ENCODE results near the gene RNF26. TPM values are rescaled to one million over a fixed set of nuclear protein-coding genes. Genes with fewer than 3 reads are reported as not detected.
A peak's percentile ranks its signal among the peaks of the same experiment; 100 is the strongest.

The RNF26 gene
- total and polyA plus RNA-seq, 4 donors = 6.3 to 19.1 (median 11.1) TPM

GRCh38 chr11:119306373-119306890 is 27.9 kb upstream of the RNF26 start:
- 88% methylated on average over 5 of the region's 5 CpGs for WGBS
- H3K4me3 ChIP-seq (ENCODE audit: low read depth in 1 of 3, low read length in 3 of 3) = no peak overlapping the region
- no peaks in the 10 kb centered on the region for H3K9me3 ChIP-seq (ENCODE audit: control insufficient read depth in 4 of 4, low read length in 3 of 4)
- DNase-seq (ENCODE audit: low spot score) = no peak
- no peak overlapping the region for H3K9ac ChIP-seq (ENCODE audit: low read depth in 1 of 2, low read length in 2 of 2)
- no peak overlapping the region for H3K27ac ChIP-seq (ENCODE audit: low read depth in 1 of 2, low read length in 2 of 2)
- H3K27me3 ChIP-seq (ENCODE audit: control insufficient read depth in 4 of 4, insufficient read depth in 4 of 4, low read length in 3 of 4) = no peaks in the 10 kb centered on the region
- no peaks in the 10 kb centered on the region for H3K4me1 ChIP-seq (ENCODE audit: control insufficient read depth in 4 of 4, insufficient read depth in 4 of 4, low read length in 3 of 4)
- H3K36me3 ChIP-seq (ENCODE audit: control insufficient read depth in 4 of 4, insufficient read depth in 3 of 4, low read depth in 1 of 4, low read length in 3 of 4) = peaks cover 0 to 15% (median 9%) of the 10 kb centered on the region in 4 donors
- TF ChIP-seq NR2F2 (IDR thresholded peaks at IDR 0.05) (no peak), TAF1 (conservative IDR thresholded peaks at IDR 0.05) (no peak), FOXA2 (IDR thresholded peaks at IDR 0.05) (no peak), MAX (IDR thresholded peaks at IDR 0.05) (no peak), JUND (IDR thresholded peaks at IDR 0.05) (no peak), ATF3 (IDR thresholded peaks at IDR 0.05) (no peak), EGR1 (IDR thresholded peaks at IDR 0.05; ENCODE audit: low read depth in 2 of 2) (no peak), RAD21 (IDR thresholded peaks at IDR 0.05) (no peak), HNF4A (conservative IDR thresholded peaks at IDR 0.05) (no peak)

GRCh38 chr11:119307219-119307618 is 27.1 kb upstream of the RNF26 start:
- H3K27me3 ChIP-seq (ENCODE audit: control insufficient read depth in 4 of 4, insufficient read depth in 4 of 4, low read length in 3 of 4) = no peaks in the 10 kb centered on the region
- WGBS = 86% methylated on average over 1 of the region's 1 CpG
- H3K36me3 ChIP-seq (ENCODE audit: control insufficient read depth in 4 of 4, insufficient read depth in 3 of 4, low read depth in 1 of 4, low read length in 3 of 4) = peaks cover 0 to 14% (median 5%) of the 10 kb centered on the region in 4 donors
- DNase-seq (ENCODE audit: low spot score) = no peak
- no peak for TF ChIP-seq NR2F2 (IDR thresholded peaks at IDR 0.05)
- TF ChIP-seq HNF4A (conservative IDR thresholded peaks at IDR 0.05) = no peak
- no peak for TF ChIP-seq JUND (IDR thresholded peaks at IDR 0.05)
- no peak for TF ChIP-seq ATF3 (IDR thresholded peaks at IDR 0.05)
- TF ChIP-seq ZBTB33 (IDR thresholded peaks at IDR 0.05) = no peak
- TF ChIP-seq EGR1 (IDR thresholded peaks at IDR 0.05; ENCODE audit: low read depth in 2 of 2) = no peak
- no peak for TF ChIP-seq FOXA2 (IDR thresholded peaks at IDR 0.05)
- TF ChIP-seq HNF4G (IDR thresholded peaks at IDR 0.05) = no peak
- TF ChIP-seq, protein P1, sequence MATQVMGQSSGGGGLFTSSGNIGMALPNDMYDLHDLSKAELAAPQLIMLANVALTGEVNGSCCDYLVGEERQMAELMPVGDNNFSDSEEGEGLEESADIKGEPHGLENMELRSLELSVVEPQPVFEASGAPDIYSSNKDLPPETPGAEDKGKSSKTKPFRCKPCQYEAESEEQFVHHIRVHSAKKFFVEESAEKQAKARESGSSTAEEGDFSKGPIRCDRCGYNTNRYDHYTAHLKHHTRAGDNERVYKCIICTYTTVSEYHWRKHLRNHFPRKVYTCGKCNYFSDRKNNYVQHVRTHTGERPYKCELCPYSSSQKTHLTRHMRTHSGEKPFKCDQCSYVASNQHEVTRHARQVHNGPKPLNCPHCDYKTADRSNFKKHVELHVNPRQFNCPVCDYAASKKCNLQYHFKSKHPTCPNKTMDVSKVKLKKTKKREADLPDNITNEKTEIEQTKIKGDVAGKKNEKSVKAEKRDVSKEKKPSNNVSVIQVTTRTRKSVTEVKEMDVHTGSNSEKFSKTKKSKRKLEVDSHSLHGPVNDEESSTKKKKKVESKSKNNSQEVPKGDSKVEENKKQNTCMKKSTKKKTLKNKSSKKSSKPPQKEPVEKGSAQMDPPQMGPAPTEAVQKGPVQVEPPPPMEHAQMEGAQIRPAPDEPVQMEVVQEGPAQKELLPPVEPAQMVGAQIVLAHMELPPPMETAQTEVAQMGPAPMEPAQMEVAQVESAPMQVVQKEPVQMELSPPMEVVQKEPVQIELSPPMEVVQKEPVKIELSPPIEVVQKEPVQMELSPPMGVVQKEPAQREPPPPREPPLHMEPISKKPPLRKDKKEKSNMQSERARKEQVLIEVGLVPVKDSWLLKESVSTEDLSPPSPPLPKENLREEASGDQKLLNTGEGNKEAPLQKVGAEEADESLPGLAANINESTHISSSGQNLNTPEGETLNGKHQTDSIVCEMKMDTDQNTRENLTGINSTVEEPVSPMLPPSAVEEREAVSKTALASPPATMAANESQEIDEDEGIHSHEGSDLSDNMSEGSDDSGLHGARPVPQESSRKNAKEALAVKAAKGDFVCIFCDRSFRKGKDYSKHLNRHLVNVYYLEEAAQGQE (IDR thresholded peaks at IDR 0.05) = no peak
- TF ChIP-seq FOXA1 (IDR thresholded peaks at IDR 0.05) = no peak
- no peak overlapping the region for H3K9ac ChIP-seq (ENCODE audit: low read depth in 1 of 2, low read length in 2 of 2)
- H3K27ac ChIP-seq (ENCODE audit: low read depth in 1 of 2, low read length in 2 of 2) = peak overlapping the region in 1 of 2 donors; percentile 15
- no peaks in the 10 kb centered on the region for H3K9me3 ChIP-seq (ENCODE audit: control insufficient read depth in 4 of 4, low read length in 3 of 4)
- H3K4me1 ChIP-seq (ENCODE audit: control insufficient read depth in 4 of 4, insufficient read depth in 4 of 4, low read length in 3 of 4) = no peaks in the 10 kb centered on the region
- H3K4me3 ChIP-seq (ENCODE audit: low read depth in 1 of 3, low read length in 3 of 3) = no peak overlapping the region

Data from liver (tissue), 9 donors.